ENCODE measurements around the gene HOOK1. TPM values are rescaled to one million over a fixed set of nuclear protein-coding genes. Genes with fewer than 3 reads are reported as not detected.

HOOK1 gene
- total RNA-seq, 4 donors from 2014 or later = 22.3 to 38.1 (median 33.7) TPM

- Histone ChIP-seq H3K27ac (no peak overlapping the region), H3K4me3 (no peak overlapping the region), H3K4me1 (no peaks in the 10 kb centered on the region), H3K9me3 (no peaks in the 10 kb centered on the region), H3K27me3 (no peaks in the 10 kb centered on the region), H3K36me3 (no peaks in the 10 kb centered on the region)
- WGBS = 69% methylated on average over 2 of the region's 2 CpGs
- no peak for DNase-seq (ENCODE audit: low spot score in 2 of 2)
- no peak for TF ChIP-seq POLR2A (IDR thresholded peaks at IDR 0.05)
- no peak for TF ChIP-seq CTCF (IDR thresholded peaks at IDR 0.05)
- no peak for TF ChIP-seq EP300 (IDR thresholded peaks at IDR 0.05)
- TF ChIP-seq POLR2AphosphoS5 (IDR thresholded peaks at IDR 0.05) = no peak
Measured at GRCh38 chr1:59779949-59780348, 34.8 kb upstream of the HOOK1 start.

GRCh38 chr1:59788825-59789224, 25.9 kb upstream of the HOOK1 start:
- no peak for DNase-seq (ENCODE audit: low spot score in 2 of 2)
- H3K9me3 ChIP-seq = no peaks in the 10 kb centered on the region
- no peak for TF ChIP-seq POLR2A (IDR thresholded peaks at IDR 0.05)
- TF ChIP-seq POLR2AphosphoS5 (IDR thresholded peaks at IDR 0.05) = no peak
- no peak for TF ChIP-seq EP300 (IDR thresholded peaks at IDR 0.05)
- TF ChIP-seq CTCF (IDR thresholded peaks at IDR 0.05) = no peak
- H3K27ac ChIP-seq = no peak overlapping the region
- H3K4me3 ChIP-seq = no peak overlapping the region
- no peaks in the 10 kb centered on the region for H3K27me3 ChIP-seq
- H3K36me3 ChIP-seq = no peaks in the 10 kb centered on the region
- no peaks in the 10 kb centered on the region for H3K4me1 ChIP-seq

GRCh38 chr1:59798600-59798999, 16.1 kb upstream of the HOOK1 start:
- no peaks in the 10 kb centered on the region for H3K27me3 ChIP-seq
- H3K4me3 ChIP-seq = no peak overlapping the region
- H3K36me3 ChIP-seq = no peaks in the 10 kb centered on the region
- no peak for DNase-seq (ENCODE audit: low spot score in 2 of 2)
- no peak overlapping the region for H3K27ac ChIP-seq
- H3K4me1 ChIP-seq = peaks cover under 1% of the 10 kb centered on the region
- no peaks in the 10 kb centered on the region for H3K9me3 ChIP-seq
- no peak for TF ChIP-seq POLR2AphosphoS5 (IDR thresholded peaks at IDR 0.05)
- no peak for TF ChIP-seq CTCF (IDR thresholded peaks at IDR 0.05)
- TF ChIP-seq POLR2A (IDR thresholded peaks at IDR 0.05) = no peak
- TF ChIP-seq EP300 (IDR thresholded peaks at IDR 0.05) = no peak

- no peak for DNase-seq (ENCODE audit: low spot score in 2 of 2)
- Histone ChIP-seq H3K27ac (no peak overlapping the region), H3K9me3 (no peaks in the 10 kb centered on the region), H3K27me3 (no peaks in the 10 kb centered on the region), H3K4me3 (no peak overlapping the region), H3K36me3 (no peaks in the 10 kb centered on the region), H3K4me1 (peaks cover 5% of the 10 kb centered on the region)
- no peak for TF ChIP-seq POLR2AphosphoS5 (IDR thresholded peaks at IDR 0.05)
- no peak for TF ChIP-seq CTCF (IDR thresholded peaks at IDR 0.05)
- no peak for TF ChIP-seq POLR2A (IDR thresholded peaks at IDR 0.05)
- TF ChIP-seq EP300 (IDR thresholded peaks at IDR 0.05) = no peak
- 73% methylated on average over 1 of the region's 1 CpG for WGBS
Measured at GRCh38 chr1:59803458-59804038, 11.2 kb upstream of the HOOK1 start.

GRCh38 chr1:59804301-59804700, 10.4 kb upstream of the HOOK1 start:
- DNase-seq (ENCODE audit: low spot score in 2 of 2) = no peak
- TF ChIP-seq POLR2AphosphoS5 (IDR thresholded peaks at IDR 0.05) (no peak), CTCF (IDR thresholded peaks at IDR 0.05) (no peak), POLR2A (IDR thresholded peaks at IDR 0.05) (no peak), EP300 (IDR thresholded peaks at IDR 0.05) (no peak)
- no peak overlapping the region for H3K4me3 ChIP-seq
- H3K4me1 ChIP-seq = peaks cover 5% of the 10 kb centered on the region
- H3K27me3 ChIP-seq = no peaks in the 10 kb centered on the region
- H3K36me3 ChIP-seq = no peaks in the 10 kb centered on the region
- no peaks in the 10 kb centered on the region for H3K9me3 ChIP-seq
- H3K27ac ChIP-seq = no peak overlapping the region

Data from suprapubic skin (tissue), 4 donors.